ENCODE results near the gene ERP44.
A peak's percentile ranks its signal among the peaks of the same experiment; 100 is the strongest.
"Not testable (repeated sequence)": the region's sequence is repeated elsewhere in the genome, so short reads cannot be mapped to it uniquely, and the experiment has no call there.

The ERP44 gene

GRCh38 chr9:100084128-100084453 is 14.7 kb downstream of the ERP44 start:
- no peaks in the 10 kb centered on the region for H3K36me3 ChIP-seq (ENCODE audit: control insufficient read depth in 4 of 4, insufficient read depth in 4 of 4, low read length in 3 of 4)
- peak overlapping the region in 1 of 2 experiments; percentile 1 for H3K27ac ChIP-seq (ENCODE audit: insufficient read depth in 1 of 2, low read depth in 1 of 2, low read length in 2 of 2, poor library complexity in 1 of 2, severe bottlenecking in 2 of 2)
- no peaks in the 10 kb centered on the region for H3K27me3 ChIP-seq (replicated peaks in 2 of 5; ENCODE audit: control insufficient read depth in 4 of 5, insufficient read depth in 5 of 5, low read length in 4 of 5)
- peaks cover 10 to 25% (median 18%) of the 10 kb centered on the region in 4 experiments for H3K4me1 ChIP-seq (ENCODE audit: control extremely low read depth in 1 of 4, control insufficient read depth in 4 of 4, insufficient read depth in 4 of 4, low read length in 3 of 4)
- H3K4me3 ChIP-seq (ENCODE audit: control insufficient read depth in 1 of 7, extremely low read depth in 1 of 7, insufficient read depth in 4 of 7, low read depth in 2 of 7, low read length in 6 of 7): no peak overlapping the region
- DNase-seq: peak; percentile 24 to 73 (median 59)
- no peaks in the 10 kb centered on the region for H3K9me3 ChIP-seq (ENCODE audit: control extremely low read depth in 1 of 5, control insufficient read depth in 4 of 5, insufficient read depth in 2 of 5, low read depth in 1 of 5, low read length in 4 of 5)
- CTCF ChIA-PET: interaction anchor here (0.9 to 1.6 kb wide), 4 partner anchors 9 to 32 kb away, joined by 3 to 6 read pairs (median 4); partner anchors contain the start of gene ERP44
- POLR2A ChIA-PET: no interaction called here
- 60% methylated on average over 1 of the region's 1 CpG for WGBS (ENCODE audit: insufficient coverage)

- H3K4me3 ChIP-seq (ENCODE audit: control insufficient read depth in 1 of 7, extremely low read depth in 1 of 7, insufficient read depth in 4 of 7, low read depth in 2 of 7, low read length in 6 of 7): peak overlapping the region in 1 of 7 experiments; percentile 12
These were observed 15.2 kb downstream of the ERP44 start for GRCh38 chr9:100083448-100084127.

GRCh38 chr9:100082782-100083181 is 16.0 kb downstream of the ERP44 start:
- Histone ChIP-seq H3K4me1 (ENCODE audit: control extremely low read depth in 1 of 4, control insufficient read depth in 4 of 4, insufficient read depth in 4 of 4, low read length in 3 of 4) (peaks cover 9 to 21% (median 14%) of the 10 kb centered on the region in 4 experiments), H3K36me3 (ENCODE audit: control insufficient read depth in 4 of 4, insufficient read depth in 4 of 4, low read length in 3 of 4) (no peaks in the 10 kb centered on the region), H3K9me3 (ENCODE audit: control extremely low read depth in 1 of 5, control insufficient read depth in 4 of 5, insufficient read depth in 2 of 5, low read depth in 1 of 5, low read length in 4 of 5) (no peaks in the 10 kb centered on the region), H3K27ac (ENCODE audit: insufficient read depth in 1 of 2, low read depth in 1 of 2, low read length in 2 of 2, poor library complexity in 1 of 2, severe bottlenecking in 2 of 2) (no peak overlapping the region), H3K4me3 (ENCODE audit: control insufficient read depth in 1 of 7, extremely low read depth in 1 of 7, insufficient read depth in 4 of 7, low read depth in 2 of 7, low read length in 6 of 7) (no peak overlapping the region), H3K27me3 (replicated peaks in 2 of 5; ENCODE audit: control insufficient read depth in 4 of 5, insufficient read depth in 5 of 5, low read length in 4 of 5) (no peaks in the 10 kb centered on the region)
- no peak for DNase-seq
- ChIA-PET POLR2A (interaction anchor here (0.6 kb wide), 1 partner anchor 223 kb away, joined by 3 read pairs; no protein-coding TSS in a partner anchor), CTCF (interaction anchor here (0.8 to 1.3 kb wide), 2 partner anchors 19 to 44 kb away, joined by 3 read pairs; no protein-coding TSS in a partner anchor)

More at GRCh38 chr9:100083448-100084127, 15.2 kb downstream of the ERP44 start:
- peak overlapping the region in 1 of 2 experiments; percentile 1 for H3K27ac ChIP-seq (ENCODE audit: insufficient read depth in 1 of 2, low read depth in 1 of 2, low read length in 2 of 2, poor library complexity in 1 of 2, severe bottlenecking in 2 of 2)
- no peaks in the 10 kb centered on the region for H3K9me3 ChIP-seq (ENCODE audit: control extremely low read depth in 1 of 5, control insufficient read depth in 4 of 5, insufficient read depth in 2 of 5, low read depth in 1 of 5, low read length in 4 of 5)
- 100% methylated on average over 1 of the region's 5 CpGs for WGBS (ENCODE audit: insufficient coverage)
- no peaks in the 10 kb centered on the region for H3K27me3 ChIP-seq (replicated peaks in 2 of 5; ENCODE audit: control insufficient read depth in 4 of 5, insufficient read depth in 5 of 5, low read length in 4 of 5)
- POLR2A ChIA-PET: interaction anchor here (0.6 kb wide), 1 partner anchor 222 kb away, joined by 3 read pairs; no protein-coding TSS in a partner anchor
- CTCF ChIA-PET: interaction anchor here (0.9 to 1.6 kb wide), 4 partner anchors 10 to 31 kb away, joined by 3 to 6 read pairs (median 4); partner anchors contain the start of gene ERP44
- DNase-seq: no peak
- H3K4me1 ChIP-seq (ENCODE audit: control extremely low read depth in 1 of 4, control insufficient read depth in 4 of 4, insufficient read depth in 4 of 4, low read length in 3 of 4): peaks cover 10 to 25% (median 18%) of the 10 kb centered on the region in 4 experiments
- H3K36me3 ChIP-seq (ENCODE audit: control insufficient read depth in 4 of 4, insufficient read depth in 4 of 4, low read length in 3 of 4): no peaks in the 10 kb centered on the region

- CTCF ChIA-PET: not testable (repeated sequence)
- 100% methylated on average over 3 of the region's 4 CpGs for WGBS (ENCODE audit: insufficient coverage)
These were observed 22.5 kb downstream of the ERP44 start for GRCh38 chr9:100076256-100076655.

GRCh38 chr9:100074989-100075388 is 23.8 kb downstream of the ERP44 start:
- Histone ChIP-seq H3K4me3 (ENCODE audit: control insufficient read depth in 1 of 7, extremely low read depth in 1 of 7, insufficient read depth in 4 of 7, low read depth in 2 of 7, low read length in 6 of 7) (no peak overlapping the region), H3K9me3 (ENCODE audit: control extremely low read depth in 1 of 5, control insufficient read depth in 4 of 5, insufficient read depth in 2 of 5, low read depth in 1 of 5, low read length in 4 of 5) (no peaks in the 10 kb centered on the region), H3K27me3 (replicated peaks in 2 of 5; ENCODE audit: control insufficient read depth in 4 of 5, insufficient read depth in 5 of 5, low read length in 4 of 5) (no peaks in the 10 kb centered on the region), H3K27ac (ENCODE audit: insufficient read depth in 1 of 2, low read depth in 1 of 2, low read length in 2 of 2, poor library complexity in 1 of 2, severe bottlenecking in 2 of 2) (no peak overlapping the region), H3K4me1 (ENCODE audit: control extremely low read depth in 1 of 4, control insufficient read depth in 4 of 4, insufficient read depth in 4 of 4, low read length in 3 of 4) (no peaks in the 10 kb centered on the region), H3K36me3 (ENCODE audit: control insufficient read depth in 4 of 4, insufficient read depth in 4 of 4, low read length in 3 of 4) (peaks cover 0 to 2% (median under 1%) of the 10 kb centered on the region in 4 experiments)
- whole genome bisulfite sequencing (ENCODE audit: insufficient coverage): 100% methylated on average over 4 of the region's 6 CpGs
- DNase-seq: no peak
- POLR2A ChIA-PET: no interaction called here
- CTCF ChIA-PET: interaction anchor here (1.3 kb wide), 1 partner anchor 8 kb away, joined by 3 read pairs; no protein-coding TSS in a partner anchor

More at GRCh38 chr9:100076256-100076655, 22.5 kb downstream of the ERP44 start:
- DNase-seq; POLR2A ChIA-PET; H3K27me3 ChIP-seq (replicated peaks in 2 of 5; ENCODE audit: control insufficient read depth in 4 of 5, insufficient read depth in 5 of 5, low read length in 4 of 5); H3K9me3 ChIP-seq (ENCODE audit: control extremely low read depth in 1 of 5, control insufficient read depth in 4 of 5, insufficient read depth in 2 of 5, low read depth in 1 of 5, low read length in 4 of 5); H3K4me1 ChIP-seq (ENCODE audit: control extremely low read depth in 1 of 4, control insufficient read depth in 4 of 4, insufficient read depth in 4 of 4, low read length in 3 of 4); H3K4me3 ChIP-seq (ENCODE audit: control insufficient read depth in 1 of 7, extremely low read depth in 1 of 7, insufficient read depth in 4 of 7, low read depth in 2 of 7, low read length in 6 of 7); H3K27ac ChIP-seq (ENCODE audit: insufficient read depth in 1 of 2, low read depth in 1 of 2, low read length in 2 of 2, poor library complexity in 1 of 2, severe bottlenecking in 2 of 2); H3K36me3 ChIP-seq (ENCODE audit: control insufficient read depth in 4 of 4, insufficient read depth in 4 of 4, low read length in 3 of 4): not testable (repeated sequence)

GRCh38 chr9:100074093-100074492 is 24.7 kb downstream of the ERP44 start:
- no peaks in the 10 kb centered on the region for H3K27me3 ChIP-seq (replicated peaks in 2 of 5; ENCODE audit: control insufficient read depth in 4 of 5, insufficient read depth in 5 of 5, low read length in 4 of 5)
- 93% methylated on average over 4 of the region's 6 CpGs for WGBS (ENCODE audit: insufficient coverage)
- ChIA-PET CTCF (no interaction called here), POLR2A (no interaction called here)
- H3K4me1 ChIP-seq (ENCODE audit: control extremely low read depth in 1 of 4, control insufficient read depth in 4 of 4, insufficient read depth in 4 of 4, low read length in 3 of 4): no peaks in the 10 kb centered on the region
- no peak for DNase-seq
- no peaks in the 10 kb centered on the region for H3K9me3 ChIP-seq (ENCODE audit: control extremely low read depth in 1 of 5, control insufficient read depth in 4 of 5, insufficient read depth in 2 of 5, low read depth in 1 of 5, low read length in 4 of 5)
- peaks cover 0 to 2% (median under 1%) of the 10 kb centered on the region in 4 experiments for H3K36me3 ChIP-seq (ENCODE audit: control insufficient read depth in 4 of 4, insufficient read depth in 4 of 4, low read length in 3 of 4)
- no peak overlapping the region for H3K27ac ChIP-seq (ENCODE audit: insufficient read depth in 1 of 2, low read depth in 1 of 2, low read length in 2 of 2, poor library complexity in 1 of 2, severe bottlenecking in 2 of 2)
- no peak overlapping the region for H3K4me3 ChIP-seq (ENCODE audit: control insufficient read depth in 1 of 7, extremely low read depth in 1 of 7, insufficient read depth in 4 of 7, low read depth in 2 of 7, low read length in 6 of 7)

GRCh38 chr9:100072805-100073204 is 26.0 kb downstream of the ERP44 start:
- Histone ChIP-seq H3K36me3 (ENCODE audit: control insufficient read depth in 4 of 4, insufficient read depth in 4 of 4, low read length in 3 of 4) (peaks cover 0 to 2% (median under 1%) of the 10 kb centered on the region in 4 experiments), H3K9me3 (ENCODE audit: control extremely low read depth in 1 of 5, control insufficient read depth in 4 of 5, insufficient read depth in 2 of 5, low read depth in 1 of 5, low read length in 4 of 5) (no peaks in the 10 kb centered on the region), H3K4me3 (ENCODE audit: control insufficient read depth in 1 of 7, extremely low read depth in 1 of 7, insufficient read depth in 4 of 7, low read depth in 2 of 7, low read length in 6 of 7) (no peak overlapping the region), H3K27me3 (replicated peaks in 2 of 5; ENCODE audit: control insufficient read depth in 4 of 5, insufficient read depth in 5 of 5, low read length in 4 of 5) (no peaks in the 10 kb centered on the region), H3K27ac (ENCODE audit: insufficient read depth in 1 of 2, low read depth in 1 of 2, low read length in 2 of 2, poor library complexity in 1 of 2, severe bottlenecking in 2 of 2) (no peak overlapping the region), H3K4me1 (ENCODE audit: control extremely low read depth in 1 of 4, control insufficient read depth in 4 of 4, insufficient read depth in 4 of 4, low read length in 3 of 4) (no peaks in the 10 kb centered on the region)
- CTCF ChIA-PET: no interaction called here
- no peak for DNase-seq
- POLR2A ChIA-PET: no interaction called here
- no CpG with 5 or more reads among the region's 2 CpGs for WGBS (ENCODE audit: insufficient coverage)
